H1 (cell line): ENCODE results near the gene DNAJC21. TPM values are rescaled to one million over a fixed set of nuclear protein-coding genes. Genes with fewer than 3 reads are reported as not detected.

Experiments used
- CTCF ChIA-PET: fragments of 300-600 bp; sonication (Branson Sonifier 250); formaldehyde crosslinking; loops from one replicate; lab custom pipeline; 2021; ENCODE audit not compliant: partially characterized antibody; lab: Charles Lee
- POLR2A ChIA-PET: fragments of 300-600 bp; sonication (Branson Sonifier 250); formaldehyde crosslinking; loops from one replicate; lab custom pipeline; 2021; ENCODE audit warnings: inconsistent platforms; ENCODE audit not compliant: partially characterized antibody; lab: Charles Lee
- DNase-seq, 2 experiments: peaks; one replicate each; pipeline versions ENCODE4 v3.0.0 to v3.0.0-alpha.2; 2010 to 2022; ENCODE audit warnings: low spot score in 2 of 2, low read depth in 1 of 2, mixed read lengths in 1 of 2
- FAIRE-seq: peaks from 2 replicates; lab custom pipeline; 2011; peaks lifted over from hg19 to GRCh38; lab: Jason Lieb, UNC
- H2AFZ ChIP-seq: 2 replicates; pipeline ENCODE4 v1.8.1; 2012; ENCODE audit warnings: low read length, inconsistent platforms
- H2AK5ac ChIP-seq: 2 replicates; pipeline ENCODE4 v1.6.1; 2013; ENCODE audit warnings: low read depth, low read length
- H2BK120ac ChIP-seq: replicated peaks from 2 replicates; pipeline ENCODE3; 2013; ENCODE audit warnings: low read depth, low read length, inconsistent platforms
- H2BK12ac ChIP-seq: 2 replicates; pipeline ENCODE4 v1.6.1; 2013; ENCODE audit warnings: low read depth, low read length
- H2BK15ac ChIP-seq: 2 replicates; pipeline ENCODE4 v1.6.1; 2013; ENCODE audit warnings: low read length
- H2BK20ac ChIP-seq: 2 replicates; pipeline ENCODE4 v1.6.1; 2013; ENCODE audit warnings: low read length
- H2BK5ac ChIP-seq: 2 replicates; pipeline ENCODE4 v1.6.1; 2013; ENCODE audit warnings: low read depth, low read length
- H3K14ac ChIP-seq: 2 replicates; pipeline ENCODE4 v1.6.1; 2013; ENCODE audit warnings: inconsistent platforms; ENCODE audit not compliant: insufficient read length
- H3K18ac ChIP-seq: 2 replicates; pipeline ENCODE4 v1.6.1; 2013; ENCODE audit warnings: low read length; ENCODE audit errors: extremely low read depth
- H3K23ac ChIP-seq: 2 replicates; pipeline ENCODE4 v1.6.1; 2013; ENCODE audit warnings: inconsistent platforms; ENCODE audit not compliant: insufficient read length
- H3K23me2 ChIP-seq: 2 replicates; pipeline ENCODE4 v1.6.1; 2013; ENCODE audit warnings: low read depth, low read length
- H3K27ac ChIP-seq: 2 replicates; pipeline ENCODE4 v1.6.1; 2011; ENCODE audit warnings: low read depth, low read length, inconsistent platforms
- H3K27me3 ChIP-seq, 4 experiments: replicated peaks in 1 of 4; 1 replicate in 1 of 4; 2 replicates in 3 of 4; pipeline versions ENCODE4 v1.6.1 to v1.8.1; 2011 to 2013; ENCODE audit warnings: low read length in 3 of 4, mild to moderate bottlenecking in 3 of 4, inconsistent platforms in 2 of 4, mixed read lengths in 2 of 4, moderate library complexity in 1 of 4; ENCODE audit not compliant: control insufficient read depth in 3 of 4, insufficient read depth in 3 of 4; ENCODE audit errors: extremely low read depth in 1 of 4
- H3K36me3 ChIP-seq, 4 experiments: 2 replicates each; pipeline versions ENCODE4 v1.6.1 to v1.8.1; 2011 to 2013; ENCODE audit warnings: mild to moderate bottlenecking in 4 of 4, low read length in 3 of 4, moderate library complexity in 2 of 4, control low read depth in 1 of 4, inconsistent platforms in 1 of 4; ENCODE audit not compliant: insufficient read depth in 4 of 4, control insufficient read depth in 2 of 4
- H3K4ac ChIP-seq: replicated peaks from 2 replicates; pipeline ENCODE3; 2013; ENCODE audit warnings: low read length, low read depth, mixed read lengths, inconsistent platforms; ENCODE audit not compliant: insufficient read length
- H3K4me1 ChIP-seq, 4 experiments: replicated peaks in 1 of 4; 1 replicate in 1 of 4; 2 replicates in 3 of 4; pipeline versions ENCODE4 v1.6.1 to v1.8.1; 2011 to 2013; ENCODE audit warnings: low read length in 3 of 4, inconsistent platforms in 2 of 4, mixed read lengths in 1 of 4; ENCODE audit not compliant: insufficient read depth in 4 of 4, control insufficient read depth in 3 of 4
- H3K4me2 ChIP-seq, 2 experiments: 2 replicates each; pipeline versions ENCODE4 v1.6.1 to v1.8.1; 2011 to 2013; ENCODE audit warnings: low read depth in 2 of 2, low read length in 2 of 2, control low read depth in 1 of 2, inconsistent platforms in 1 of 2, mild to moderate bottlenecking in 1 of 2; ENCODE audit not compliant: insufficient read depth in 1 of 2
- H3K4me3 ChIP-seq, 4 experiments: fragments of 200-600, 300-600 bp in 1 of 4; sonication (generic), shearing (Covaris generic), sonication (Bioruptor Twin) in 1 of 4; 2 replicates each; pipeline versions ENCODE4 v1.5.1 to v1.8.1; 2011 to 2016; ENCODE audit warnings: low read length in 4 of 4, low read depth in 3 of 4, control low read depth in 2 of 4, inconsistent platforms in 2 of 4, mild to moderate bottlenecking in 2 of 4, mixed read lengths in 1 of 4, moderate library complexity in 1 of 4; ENCODE audit not compliant: insufficient read depth in 2 of 4; ENCODE audit errors: extremely low read depth in 1 of 4
- H3K56ac ChIP-seq: replicated peaks from 2 replicates; pipeline ENCODE3; 2013; ENCODE audit warnings: low read depth, mild to moderate bottlenecking, mixed read lengths, low read length, inconsistent platforms; ENCODE audit not compliant: insufficient read length
- H3K79me1 ChIP-seq: 2 replicates; pipeline ENCODE4 v1.6.1; 2013; ENCODE audit warnings: low read depth, low read length, control low read depth
- H3K79me2 ChIP-seq, 2 experiments: 2 replicates each; pipeline versions ENCODE4 v1.6.1 to v1.8.1; 2012 to 2013; ENCODE audit warnings: low read length in 2 of 2, mild to moderate bottlenecking in 2 of 2, inconsistent platforms in 1 of 2; ENCODE audit not compliant: insufficient read depth in 2 of 2, control insufficient read depth in 1 of 2
- H3K9ac ChIP-seq, 4 experiments: replicated peaks in 1 of 4; 1 replicate in 1 of 4; 2 replicates in 3 of 4; pipeline versions ENCODE4 v1.6.1 to v1.8.1; 2011 to 2013; ENCODE audit warnings: low read depth in 3 of 4, low read length in 3 of 4, control low read depth in 2 of 4, mild to moderate bottlenecking in 2 of 4, moderate library complexity in 2 of 4, inconsistent platforms in 1 of 4; ENCODE audit errors: extremely low read depth in 1 of 4
- H3K9me3 ChIP-seq, 2 experiments: 2 replicates each; pipeline versions ENCODE4 v1.6.1 to v1.8.1; 2012 to 2013; ENCODE audit warnings: mild to moderate bottlenecking in 2 of 2, moderate library complexity in 2 of 2, control low read depth in 1 of 2, inconsistent platforms in 1 of 2, low read depth in 1 of 2, low read length in 1 of 2, mixed read lengths in 1 of 2; ENCODE audit not compliant: insufficient read depth in 2 of 2
- H4K20me1 ChIP-seq, 2 experiments: replicated peaks in 1 of 2; 2 replicates each; pipeline versions ENCODE3 to v1.8.1; 2011 to 2013; ENCODE audit warnings: inconsistent platforms in 2 of 2, low read length in 2 of 2, mild to moderate bottlenecking in 1 of 2; ENCODE audit not compliant: insufficient read depth in 2 of 2, control insufficient read depth in 1 of 2
- H4K5ac ChIP-seq: 2 replicates; pipeline ENCODE4 v1.6.1; 2013; ENCODE audit warnings: low read length, low read depth, mixed read lengths, inconsistent platforms; ENCODE audit not compliant: insufficient read length
- H4K8ac ChIP-seq: 2 replicates; pipeline ENCODE4 v1.8.0; 2013; ENCODE audit warnings: mild to moderate bottlenecking, moderate library complexity, low read length, inconsistent platforms; ENCODE audit not compliant: insufficient read depth; ENCODE audit errors: extremely low read depth
- H4K91ac ChIP-seq: replicated peaks from 2 replicates; pipeline ENCODE3; 2013; ENCODE audit warnings: low read length, mixed read lengths, inconsistent platforms; ENCODE audit not compliant: insufficient read length
- BCL11A ChIP-seq, 2 experiments: IDR thresholded peaks; one replicate each; pipeline ENCODE4 v1.6.1; 2011; ENCODE audit warnings: low read depth in 2 of 2, low read length in 2 of 2, mild to moderate bottlenecking in 2 of 2
- CBX5 ChIP-seq: fragments of 300-800, 300-1000 bp; sonication (generic); IDR thresholded peaks from 2 replicates; pipeline ENCODE4 v1.7.1; 2016; ENCODE audit warnings: antibody characterized with exemption, low read length, low read depth
- EP300 ChIP-seq, 2 experiments: IDR thresholded peaks; 1 replicate in 1 of 2; 2 replicates in 1 of 2; pipeline ENCODE4 v1.6.1; 2011 to 2012; ENCODE audit warnings: low read depth in 2 of 2, low read length in 2 of 2, mild to moderate bottlenecking in 2 of 2, borderline replicate concordance in 1 of 2, inconsistent platforms in 1 of 2, moderate library complexity in 1 of 2
- KDM1A ChIP-seq: fragments of 200-600, 300-600 bp; sonication (generic); IDR thresholded peaks from 2 replicates; pipeline ENCODE4 v1.7.1; 2016; ENCODE audit warnings: mild to moderate bottlenecking, low read length, borderline replicate concordance
- MAFK ChIP-seq: IDR thresholded peaks from 2 replicates; pipeline ENCODE4 v1.6.1; 2012; ENCODE audit warnings: low read depth, mild to moderate bottlenecking, improper control_type of control experiment, low read length
- NRF1 ChIP-seq: IDR thresholded peaks from 2 replicates; pipeline ENCODE4 v1.6.1; 2011; ENCODE audit warnings: mild to moderate bottlenecking, low read depth, low read length, improper control_type of control experiment
- RBBP5 ChIP-seq: IDR thresholded peaks from 2 replicates; pipeline ENCODE4 v1.7.1; 2012; ENCODE audit warnings: low read depth, mild to moderate bottlenecking, inconsistent platforms, low read length, moderate library complexity, borderline replicate concordance
- SRF ChIP-seq: IDR thresholded peaks from 2 replicates; pipeline ENCODE4 v1.6.1; 2011; ENCODE audit warnings: mild to moderate bottlenecking, low read depth, low read length, moderate library complexity
- SUZ12 ChIP-seq: fragments of 200-600 bp; sonication (generic); IDR thresholded peaks from 2 replicates; pipeline ENCODE4 v1.6.1; 2012; ENCODE audit warnings: mild to moderate bottlenecking, inconsistent platforms, low read length, moderate library complexity, mixed read lengths
- TEAD4 ChIP-seq: IDR thresholded peaks from 2 replicates; pipeline ENCODE4 v1.6.1; 2012; ENCODE audit warnings: low read depth, low read length, inconsistent platforms, mixed read lengths
- YY1 ChIP-seq: IDR thresholded peaks from 2 replicates; pipeline ENCODE4 v1.6.1; 2011; ENCODE audit warnings: low read depth, mild to moderate bottlenecking, low read length
- WGBS, 2 experiments: shearing (Covaris generic) in 1 of 2; methylation state at CpG; one replicate each; pipeline versions ENCODE4 v1.1.6 to v1.1.7; 2013 to 2015; ENCODE audit warnings: low lambda C conversion rate in 2 of 2, mixed read lengths in 2 of 2, inconsistent platforms in 1 of 2, low coverage in 1 of 2, missing lambda C conversion rate in 1 of 2; ENCODE audit not compliant: insufficient replicate concordance in 2 of 2, insufficient coverage in 1 of 2, insufficient read length in 1 of 2; ENCODE audit errors: extremely low coverage in 1 of 2, missing lambda C conversion rate in 1 of 2; 5-methylcytosine and 5-hydroxymethylcytosine counted together
- polyA plus RNA-seq, 7 experiments: library from polyadenylated mRNA; depleted of rRNA in 3 of 7; stranded (reverse) in 5 of 7; unstranded in 2 of 7; fragments of >200 nt in 5 of 7; fragments of 200-250 nt in 2 of 7; gene quantifications; 1 replicate in 5 of 7; 2 replicates in 1 of 7; 4 replicates in 1 of 7; pipeline versions ENCODE4 v1.2.1 to v1.2.3, GENCODE V29; 2011 to 2013; ENCODE audit warnings: missing spikeins in 2 of 7, mixed read lengths in 2 of 7
- total RNA-seq: library from RNA; stranded (reverse); fragmentation: NEBNext Ultra II Directional; extraction: Animal tissue kit (Norgen Biotek cat#: 25700); gene quantifications from 2 replicates; pipeline ENCODE4 v1.2.1, GENCODE V29; 2021

The DNAJC21 gene
- total and polyA plus RNA-seq, 2 of the 8 experiments (the other 6 are each of a cell fraction or from before 2014, with no cell fraction given), result 5.1 to 47.5 TPM

GRCh38 chr5:34982823-34983222, 53.5 kb downstream of the DNAJC21 start:
- H3K9me3 ChIP-seq, result peaks cover 11 to 20% of the 10 kb centered on the region in 2 experiments; a peak in 3 of 4 replicates
- no peak for DNase-seq
- WGBS, 2 experiments, result 87% methylated on average over 4 of the region's 4 CpGs; no CpG with 5 or more reads in 1 of the 2 experiments

More at GRCh38 chr5:34982823-34983222, 53.5 kb downstream of the DNAJC21 start:
- no peak for TF ChIP-seq CBX5
- no peak for TF ChIP-seq SRF
- TF ChIP-seq EP300 (IDR thresholded peaks at IDR 0.05; ENCODE audit: borderline replicate concordance in 1 of 2, low read depth in 2 of 2, low read length in 2 of 2), result no peak
- no peak for TF ChIP-seq SUZ12
- TF ChIP-seq RBBP5, result no peak
- no peak for TF ChIP-seq TEAD4
- TF ChIP-seq NRF1, result no peak
- no peak for TF ChIP-seq KDM1A
- TF ChIP-seq YY1, result no peak
- TF ChIP-seq MAFK, result no peak
- TF ChIP-seq BCL11A (IDR thresholded peaks at IDR 0.05; ENCODE audit: low read depth in 2 of 2, low read length in 2 of 2), result no peak
- TF ChIP-seq, all 59 proteins: peak for 0
- Histone ChIP-seq H3K4me3 (no peak overlapping the region), H4K20me1 (no peaks in the 10 kb centered on the region), H3K4me2 (no peak overlapping the region), H2AFZ (no peak overlapping the region), H3K4ac (no peak overlapping the region), H2AK5ac (no peak overlapping the region), H4K5ac (no peak overlapping the region), H3K23me2 (no peaks in the 10 kb centered on the region), H3K23ac (no peak overlapping the region), H3K79me2 (no peaks in the 10 kb centered on the region), H3K36me3 (no peaks in the 10 kb centered on the region; a peak in 1 of 8 replicates), H2BK20ac (no peak overlapping the region), H3K79me1 (no peaks in the 10 kb centered on the region), H2BK15ac (no peak overlapping the region), H4K8ac (no peak overlapping the region), H3K18ac (no peak overlapping the region), H3K56ac (no peak overlapping the region), H4K91ac (no peak overlapping the region), H3K27ac (no peak overlapping the region), H3K27me3 (no peaks in the 10 kb centered on the region), H3K14ac (no peak overlapping the region), H3K9ac (no peak overlapping the region), H2BK12ac (no peak overlapping the region), H2BK120ac (no peak overlapping the region), H2BK5ac (no peak overlapping the region), H3K4me1 (no peaks in the 10 kb centered on the region)
- CTCF ChIA-PET, result interaction anchor here (0.6 to 1.6 kb wide), 2 partner anchors 21 to 558 kb away, joined by 5 to 6 read pairs; no protein-coding TSS in a partner anchor
- POLR2A ChIA-PET, result no interaction called here
- no peak for FAIRE-seq
